ENCODE data around the gene SGTA.

DNA sequence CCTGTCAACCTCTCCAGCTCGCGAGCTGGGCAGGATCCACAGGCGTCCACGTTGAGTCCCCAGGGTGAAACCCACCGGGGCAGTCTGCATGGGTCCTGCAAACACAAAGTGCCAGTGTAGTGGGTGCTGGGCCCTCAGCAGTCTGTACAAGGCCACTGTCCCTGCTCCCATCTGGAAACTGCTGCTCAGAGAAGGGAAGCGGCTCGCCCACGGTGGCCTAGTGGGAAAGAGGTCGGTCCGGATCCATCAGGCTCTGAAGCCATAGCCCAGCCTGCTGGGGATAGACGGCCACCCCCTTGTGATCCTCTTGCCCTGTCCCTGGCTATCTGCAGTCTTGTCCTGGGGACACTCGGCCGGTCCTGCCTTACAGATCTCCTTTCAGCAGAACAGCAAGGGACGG, 59.3 kb downstream of the SGTA start:
- TF ChIP-seq POLR2AphosphoS5 (IDR thresholded peaks at IDR 0.05) = no peak
- TF ChIP-seq, protein P1, sequence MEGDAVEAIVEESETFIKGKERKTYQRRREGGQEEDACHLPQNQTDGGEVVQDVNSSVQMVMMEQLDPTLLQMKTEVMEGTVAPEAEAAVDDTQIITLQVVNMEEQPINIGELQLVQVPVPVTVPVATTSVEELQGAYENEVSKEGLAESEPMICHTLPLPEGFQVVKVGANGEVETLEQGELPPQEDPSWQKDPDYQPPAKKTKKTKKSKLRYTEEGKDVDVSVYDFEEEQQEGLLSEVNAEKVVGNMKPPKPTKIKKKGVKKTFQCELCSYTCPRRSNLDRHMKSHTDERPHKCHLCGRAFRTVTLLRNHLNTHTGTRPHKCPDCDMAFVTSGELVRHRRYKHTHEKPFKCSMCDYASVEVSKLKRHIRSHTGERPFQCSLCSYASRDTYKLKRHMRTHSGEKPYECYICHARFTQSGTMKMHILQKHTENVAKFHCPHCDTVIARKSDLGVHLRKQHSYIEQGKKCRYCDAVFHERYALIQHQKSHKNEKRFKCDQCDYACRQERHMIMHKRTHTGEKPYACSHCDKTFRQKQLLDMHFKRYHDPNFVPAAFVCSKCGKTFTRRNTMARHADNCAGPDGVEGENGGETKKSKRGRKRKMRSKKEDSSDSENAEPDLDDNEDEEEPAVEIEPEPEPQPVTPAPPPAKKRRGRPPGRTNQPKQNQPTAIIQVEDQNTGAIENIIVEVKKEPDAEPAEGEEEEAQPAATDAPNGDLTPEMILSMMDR (IDR thresholded peaks at IDR 0.05) = no peak
- no peak for TF ChIP-seq POLR2A (IDR thresholded peaks at IDR 0.05)

Data from transverse colon (tissue), 4 donors.